Right lobe of liver (tissue), 4 donors: ENCODE data around the gene KCMF1.

ENCODE experiments used
- POLR2A ChIP-seq: fragments of 450-650 bp; IDR thresholded peaks from one replicate; pipeline ENCODE4 v1.6.1; 2017; ENCODE audit warnings: antibody characterized with exemption, mild to moderate bottlenecking
- TF ChIP-seq, protein P1 (sequence below), 4 donors: fragments of 200-600 bp in 3 of 4; fragments of 450-650 bp in 1 of 4; IDR thresholded peaks; one replicate each; pipeline versions ENCODE4 v1.5.1 to v1.8.0; 2016 to 2022; ENCODE audit warnings: antibody characterized with exemption in 4 of 4, mild to moderate bottlenecking in 2 of 4
- donor health status: DM: no; HTN: no; CAD: no.
- donor health status: DM: no; HTN: no; CAD: no.
- donor health status: DM: no; HTN: yes; CAD: no.

DNA sequence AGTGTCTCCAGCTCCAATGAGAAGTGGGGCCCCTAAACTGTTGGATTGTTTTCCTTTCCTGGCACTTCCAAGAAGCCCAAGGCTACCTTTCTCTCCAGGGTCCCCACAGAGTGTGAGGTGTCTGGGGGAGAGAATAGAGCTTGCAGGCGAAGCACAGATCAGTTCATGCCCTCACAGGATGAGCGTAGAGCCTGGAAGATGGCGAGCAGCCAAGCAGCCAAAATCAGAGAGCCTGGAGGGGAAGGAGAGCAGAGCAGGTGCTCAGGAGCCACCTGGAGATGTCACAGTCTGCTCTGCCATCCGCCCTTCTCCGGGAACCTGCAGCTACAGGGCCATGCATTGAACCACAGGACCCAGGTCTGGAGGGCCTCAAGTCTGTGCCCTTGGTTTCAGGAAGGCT is 107.6 kb downstream of the KCMF1 start:
- no peak for TF ChIP-seq POLR2A
- TF ChIP-seq, protein P1, sequence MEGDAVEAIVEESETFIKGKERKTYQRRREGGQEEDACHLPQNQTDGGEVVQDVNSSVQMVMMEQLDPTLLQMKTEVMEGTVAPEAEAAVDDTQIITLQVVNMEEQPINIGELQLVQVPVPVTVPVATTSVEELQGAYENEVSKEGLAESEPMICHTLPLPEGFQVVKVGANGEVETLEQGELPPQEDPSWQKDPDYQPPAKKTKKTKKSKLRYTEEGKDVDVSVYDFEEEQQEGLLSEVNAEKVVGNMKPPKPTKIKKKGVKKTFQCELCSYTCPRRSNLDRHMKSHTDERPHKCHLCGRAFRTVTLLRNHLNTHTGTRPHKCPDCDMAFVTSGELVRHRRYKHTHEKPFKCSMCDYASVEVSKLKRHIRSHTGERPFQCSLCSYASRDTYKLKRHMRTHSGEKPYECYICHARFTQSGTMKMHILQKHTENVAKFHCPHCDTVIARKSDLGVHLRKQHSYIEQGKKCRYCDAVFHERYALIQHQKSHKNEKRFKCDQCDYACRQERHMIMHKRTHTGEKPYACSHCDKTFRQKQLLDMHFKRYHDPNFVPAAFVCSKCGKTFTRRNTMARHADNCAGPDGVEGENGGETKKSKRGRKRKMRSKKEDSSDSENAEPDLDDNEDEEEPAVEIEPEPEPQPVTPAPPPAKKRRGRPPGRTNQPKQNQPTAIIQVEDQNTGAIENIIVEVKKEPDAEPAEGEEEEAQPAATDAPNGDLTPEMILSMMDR (IDR thresholded peaks at IDR 0.05): no peak
